Thoracic aorta (tissue), 2 donors: ENCODE data around the gene CASZ1. TPM values are rescaled to one million over a fixed set of nuclear protein-coding genes. Genes with fewer than 3 reads are reported as not detected.

Experiments used
- ATAC-seq: fragments of 150-250 bp; one replicate; pipeline ENCODE4 v1.8.0; 2017; ENCODE audit warnings: low read depth; ENCODE audit not compliant: insufficient number of reproducible peaks, low FRiP score
- DNase-seq: peaks from one replicate; pipeline ENCODE4 v3.0.0-alpha.2; 2020; ENCODE audit warnings: low spot score
- H3K27ac ChIP-seq, 2 donors: fragments of 200-600 bp; sonication (generic); 1 replicate in 1 of 2; 2 replicates in 1 of 2; pipeline ENCODE4 v1.5.1; 2016; ENCODE audit warnings: mild to moderate bottlenecking in 2 of 2, moderate library complexity in 2 of 2
- H3K27me3 ChIP-seq: fragments of 200-600 bp; sonication (generic); replicated peaks from 2 replicates; pipeline ENCODE4 v1.6.0; 2016; ENCODE audit warnings: mild to moderate bottlenecking; ENCODE audit not compliant: insufficient read depth
- H3K36me3 ChIP-seq: fragments of 200-600 bp; sonication (generic); one replicate; pipeline ENCODE4 v1.5.1; 2016
- H3K4me1 ChIP-seq, 2 donors: fragments of 200-600 bp; sonication (generic); 1 replicate in 1 of 2; 2 replicates in 1 of 2; pipeline versions ENCODE4 v1.5.1 to v1.6.0; 2016; ENCODE audit warnings: low read depth in 2 of 2, mild to moderate bottlenecking in 1 of 2; ENCODE audit not compliant: control insufficient read depth in 1 of 2
- H3K4me3 ChIP-seq: fragments of 200-600 bp; sonication (generic); 2 replicates; pipeline ENCODE4 v1.5.1; 2016; ENCODE audit warnings: mild to moderate bottlenecking
- H3K9me3 ChIP-seq: fragments of 200-600 bp; sonication (generic); 2 replicates; pipeline ENCODE4 v1.5.1; 2016
- total RNA-seq, 2 donors: library from RNA; depleted of rRNA; stranded (reverse); fragments of >200 nt; gene quantifications; one replicate each; pipeline versions ENCODE4 v1.1.0 to v1.2.3, GENCODE V29; 2016
- TF ChIP-seq, protein P1 (sequence below): fragments of 200-600 bp; sonication (generic); IDR thresholded peaks from one replicate; pipeline ENCODE4 v1.5.1; 2019; ENCODE audit warnings: antibody characterized with exemption

Gene CASZ1
- total RNA-seq, 2 donors from 2014 or later = 20.6 to 27.9 TPM

GRCh38 chr1:10829067-10829818 lies 32.8 kb upstream of the CASZ1 start:
- Histone ChIP-seq H3K4me1 (no peaks in the 10 kb centered on the region), H3K27ac (no peak overlapping the region), H3K36me3 (no peaks in the 10 kb centered on the region), H3K27me3 (no peaks in the 10 kb centered on the region), H3K4me3 (no peak overlapping the region), H3K9me3 (no peaks in the 10 kb centered on the region)
- DNase-seq (no peak), ATAC-seq (no peak)
- TF ChIP-seq, protein P1, sequence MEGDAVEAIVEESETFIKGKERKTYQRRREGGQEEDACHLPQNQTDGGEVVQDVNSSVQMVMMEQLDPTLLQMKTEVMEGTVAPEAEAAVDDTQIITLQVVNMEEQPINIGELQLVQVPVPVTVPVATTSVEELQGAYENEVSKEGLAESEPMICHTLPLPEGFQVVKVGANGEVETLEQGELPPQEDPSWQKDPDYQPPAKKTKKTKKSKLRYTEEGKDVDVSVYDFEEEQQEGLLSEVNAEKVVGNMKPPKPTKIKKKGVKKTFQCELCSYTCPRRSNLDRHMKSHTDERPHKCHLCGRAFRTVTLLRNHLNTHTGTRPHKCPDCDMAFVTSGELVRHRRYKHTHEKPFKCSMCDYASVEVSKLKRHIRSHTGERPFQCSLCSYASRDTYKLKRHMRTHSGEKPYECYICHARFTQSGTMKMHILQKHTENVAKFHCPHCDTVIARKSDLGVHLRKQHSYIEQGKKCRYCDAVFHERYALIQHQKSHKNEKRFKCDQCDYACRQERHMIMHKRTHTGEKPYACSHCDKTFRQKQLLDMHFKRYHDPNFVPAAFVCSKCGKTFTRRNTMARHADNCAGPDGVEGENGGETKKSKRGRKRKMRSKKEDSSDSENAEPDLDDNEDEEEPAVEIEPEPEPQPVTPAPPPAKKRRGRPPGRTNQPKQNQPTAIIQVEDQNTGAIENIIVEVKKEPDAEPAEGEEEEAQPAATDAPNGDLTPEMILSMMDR = no peak

DNA sequence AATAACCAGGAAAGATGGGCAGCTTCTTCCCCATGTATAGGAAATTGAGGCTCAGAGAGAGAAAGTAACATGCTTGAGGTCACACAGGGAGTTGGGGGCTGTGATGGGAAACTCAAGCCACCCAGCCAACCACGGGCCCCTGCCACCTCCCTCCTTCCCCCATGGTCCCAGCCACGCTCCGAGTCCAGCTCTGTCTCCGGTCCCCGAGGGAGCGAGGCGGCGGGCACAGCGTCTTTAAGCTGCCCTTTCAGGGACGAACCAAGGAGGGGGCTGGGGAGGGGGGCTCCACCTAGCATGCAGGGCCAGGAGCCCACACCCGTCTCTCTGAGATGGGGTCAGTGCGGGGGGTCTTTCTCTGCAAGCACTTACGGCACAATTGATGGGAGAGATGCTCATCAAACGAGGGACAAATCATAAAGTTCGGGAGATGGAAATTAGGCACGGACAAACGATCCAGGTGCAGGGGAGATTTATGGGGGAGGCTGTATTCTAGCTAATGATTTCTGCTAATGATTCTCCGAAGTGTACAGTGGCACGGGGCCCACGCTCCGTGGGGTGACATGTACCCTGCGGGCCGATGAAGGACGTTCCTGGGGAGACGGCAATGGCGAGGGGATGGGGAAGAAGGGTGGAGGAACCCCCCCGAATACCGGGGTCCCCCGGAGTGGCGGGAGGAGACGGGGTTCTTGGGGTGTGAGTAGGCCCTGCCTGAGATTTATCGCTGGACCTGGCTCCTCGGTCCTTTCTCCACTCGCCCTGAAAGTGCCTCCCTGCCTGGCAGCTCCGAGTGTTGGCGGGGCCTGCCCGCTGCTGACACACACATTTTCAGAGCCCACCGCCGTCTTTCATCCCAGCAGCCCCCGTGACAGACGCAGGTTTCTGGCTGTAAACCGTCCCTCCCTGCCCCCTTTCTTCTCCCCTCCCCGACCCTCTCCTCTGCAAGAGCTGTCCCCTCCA lies 31.2 kb upstream of the CASZ1 start:
- Histone ChIP-seq H3K27ac (no peak overlapping the region), H3K27me3 (no peaks in the 10 kb centered on the region), H3K9me3 (no peaks in the 10 kb centered on the region), H3K36me3 (no peaks in the 10 kb centered on the region), H3K4me3 (no peak overlapping the region), H3K4me1 (no peaks in the 10 kb centered on the region)
- DNase-seq (no peak), ATAC-seq (no peak)
- TF ChIP-seq, protein P1 = no peak

DNA sequence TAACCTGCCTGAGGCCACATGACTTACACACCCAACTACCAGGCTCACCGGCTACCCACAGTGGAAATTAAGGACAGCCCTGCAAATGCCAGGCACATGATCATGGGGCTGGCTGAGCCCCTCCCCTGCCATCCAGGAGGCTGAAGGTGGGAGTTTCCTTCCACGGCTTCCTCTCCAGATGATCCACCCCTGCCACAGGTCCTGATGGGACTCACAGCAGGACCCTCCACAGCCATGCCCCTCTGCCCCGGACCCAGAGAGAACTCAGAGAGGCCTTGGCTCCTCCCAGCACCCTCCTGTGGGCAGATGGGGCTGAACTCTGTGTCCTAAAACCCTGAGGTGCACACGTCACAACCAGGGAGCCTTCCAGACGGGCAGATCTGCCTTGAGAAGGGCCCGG lies 29.1 kb upstream of the CASZ1 start:
- Histone ChIP-seq H3K4me3 (no peak overlapping the region), H3K4me1 (no peaks in the 10 kb centered on the region), H3K36me3 (no peaks in the 10 kb centered on the region), H3K27me3 (no peaks in the 10 kb centered on the region), H3K9me3 (no peaks in the 10 kb centered on the region), H3K27ac (no peak overlapping the region)
- ATAC-seq (no peak), DNase-seq (no peak)
- TF ChIP-seq, protein P1 = no peak

- Histone ChIP-seq H3K4me3 (no peak overlapping the region), H3K27ac (no peak overlapping the region), H3K27me3 (no peaks in the 10 kb centered on the region), H3K9me3 (no peaks in the 10 kb centered on the region), H3K36me3 (no peaks in the 10 kb centered on the region), H3K4me1 (no peaks in the 10 kb centered on the region)
- TF ChIP-seq, protein P1 = no peak
- DNase-seq = no peak
- no peak for ATAC-seq
Observed at GRCh38 chr1:10824821-10825540, 28.5 kb upstream of the CASZ1 start.

DNA sequence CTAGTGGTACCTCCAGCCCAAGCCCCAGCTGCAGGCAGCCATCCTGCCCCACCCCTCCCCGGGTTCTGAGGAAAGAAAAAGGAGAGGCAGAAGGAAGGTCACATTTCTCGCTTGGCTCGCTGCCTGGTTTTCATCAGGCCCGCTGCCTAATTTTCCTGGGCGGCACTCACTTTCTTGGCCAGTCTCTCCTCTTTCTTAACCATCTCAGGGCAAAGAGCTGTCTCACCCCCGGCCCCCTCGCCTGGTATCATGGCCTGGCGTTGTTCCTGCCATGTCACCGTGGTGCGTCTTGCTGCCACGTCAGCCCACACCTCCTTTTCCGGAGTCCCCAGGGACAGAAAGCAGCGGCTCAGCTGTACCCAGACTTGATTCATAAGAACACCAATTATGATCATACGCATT lies 26.6 kb upstream of the CASZ1 start:
- ATAC-seq (no peak), DNase-seq (no peak)
- Histone ChIP-seq H3K27me3 (no peaks in the 10 kb centered on the region), H3K9me3 (no peaks in the 10 kb centered on the region), H3K4me3 (no peak overlapping the region), H3K4me1 (no peaks in the 10 kb centered on the region), H3K36me3 (no peaks in the 10 kb centered on the region), H3K27ac (no peak overlapping the region)
- TF ChIP-seq, protein P1 = no peak
